H1 (cell line): ENCODE measurements around the gene GHRHR. TPM values are rescaled to one million over a fixed set of nuclear protein-coding genes. Genes with fewer than 3 reads are reported as not detected.

Source experiments
- CTCF ChIA-PET: fragments of 300-600 bp; sonication (Branson Sonifier 250); formaldehyde crosslinking; loops from one replicate; lab custom pipeline; 2021; ENCODE audit not compliant: partially characterized antibody; lab: Charles Lee
- POLR2A ChIA-PET: fragments of 300-600 bp; sonication (Branson Sonifier 250); formaldehyde crosslinking; loops from one replicate; lab custom pipeline; 2021; ENCODE audit warnings: inconsistent platforms; ENCODE audit not compliant: partially characterized antibody; lab: Charles Lee
- DNase-seq, 2 experiments: peaks; one replicate each; pipeline versions ENCODE4 v3.0.0 to v3.0.0-alpha.2; 2010 to 2022; ENCODE audit warnings: low spot score in 2 of 2, low read depth in 1 of 2, mixed read lengths in 1 of 2
- FAIRE-seq: peaks from 2 replicates; lab custom pipeline; 2011; peaks lifted over from hg19 to GRCh38; lab: Jason Lieb, UNC
- H2AFZ ChIP-seq: 2 replicates; pipeline ENCODE4 v1.8.1; 2012; ENCODE audit warnings: low read length, inconsistent platforms
- H2AK5ac ChIP-seq: 2 replicates; pipeline ENCODE4 v1.6.1; 2013; ENCODE audit warnings: low read depth, low read length
- H2BK120ac ChIP-seq: replicated peaks from 2 replicates; pipeline ENCODE3; 2013; ENCODE audit warnings: low read depth, low read length, inconsistent platforms
- H2BK12ac ChIP-seq: 2 replicates; pipeline ENCODE4 v1.6.1; 2013; ENCODE audit warnings: low read depth, low read length
- H2BK15ac ChIP-seq: 2 replicates; pipeline ENCODE4 v1.6.1; 2013; ENCODE audit warnings: low read length
- H2BK20ac ChIP-seq: 2 replicates; pipeline ENCODE4 v1.6.1; 2013; ENCODE audit warnings: low read length
- H2BK5ac ChIP-seq: 2 replicates; pipeline ENCODE4 v1.6.1; 2013; ENCODE audit warnings: low read depth, low read length
- H3K14ac ChIP-seq: 2 replicates; pipeline ENCODE4 v1.6.1; 2013; ENCODE audit warnings: inconsistent platforms; ENCODE audit not compliant: insufficient read length
- H3K18ac ChIP-seq: 2 replicates; pipeline ENCODE4 v1.6.1; 2013; ENCODE audit warnings: low read length; ENCODE audit errors: extremely low read depth
- H3K23ac ChIP-seq: 2 replicates; pipeline ENCODE4 v1.6.1; 2013; ENCODE audit warnings: inconsistent platforms; ENCODE audit not compliant: insufficient read length
- H3K23me2 ChIP-seq: 2 replicates; pipeline ENCODE4 v1.6.1; 2013; ENCODE audit warnings: low read depth, low read length
- H3K27ac ChIP-seq: 2 replicates; pipeline ENCODE4 v1.6.1; 2011; ENCODE audit warnings: low read depth, low read length, inconsistent platforms
- H3K27me3 ChIP-seq, 4 experiments: replicated peaks in 1 of 4; 1 replicate in 1 of 4; 2 replicates in 3 of 4; pipeline versions ENCODE4 v1.6.1 to v1.8.1; 2011 to 2013; ENCODE audit warnings: low read length in 3 of 4, mild to moderate bottlenecking in 3 of 4, inconsistent platforms in 2 of 4, mixed read lengths in 2 of 4, moderate library complexity in 1 of 4; ENCODE audit not compliant: control insufficient read depth in 3 of 4, insufficient read depth in 3 of 4; ENCODE audit errors: extremely low read depth in 1 of 4
- H3K36me3 ChIP-seq, 4 experiments: 2 replicates each; pipeline versions ENCODE4 v1.6.1 to v1.8.1; 2011 to 2013; ENCODE audit warnings: mild to moderate bottlenecking in 4 of 4, low read length in 3 of 4, moderate library complexity in 2 of 4, control low read depth in 1 of 4, inconsistent platforms in 1 of 4; ENCODE audit not compliant: insufficient read depth in 4 of 4, control insufficient read depth in 2 of 4
- H3K4ac ChIP-seq: replicated peaks from 2 replicates; pipeline ENCODE3; 2013; ENCODE audit warnings: low read length, low read depth, mixed read lengths, inconsistent platforms; ENCODE audit not compliant: insufficient read length
- H3K4me1 ChIP-seq, 4 experiments: replicated peaks in 1 of 4; 1 replicate in 1 of 4; 2 replicates in 3 of 4; pipeline versions ENCODE4 v1.6.1 to v1.8.1; 2011 to 2013; ENCODE audit warnings: low read length in 3 of 4, inconsistent platforms in 2 of 4, mixed read lengths in 1 of 4; ENCODE audit not compliant: insufficient read depth in 4 of 4, control insufficient read depth in 3 of 4
- H3K4me2 ChIP-seq, 2 experiments: 2 replicates each; pipeline versions ENCODE4 v1.6.1 to v1.8.1; 2011 to 2013; ENCODE audit warnings: low read depth in 2 of 2, low read length in 2 of 2, control low read depth in 1 of 2, inconsistent platforms in 1 of 2, mild to moderate bottlenecking in 1 of 2; ENCODE audit not compliant: insufficient read depth in 1 of 2
- H3K4me3 ChIP-seq, 4 experiments: fragments of 200-600, 300-600 bp in 1 of 4; sonication (generic), shearing (Covaris generic), sonication (Bioruptor Twin) in 1 of 4; 2 replicates each; pipeline versions ENCODE4 v1.5.1 to v1.8.1; 2011 to 2016; ENCODE audit warnings: low read length in 4 of 4, low read depth in 3 of 4, control low read depth in 2 of 4, inconsistent platforms in 2 of 4, mild to moderate bottlenecking in 2 of 4, mixed read lengths in 1 of 4, moderate library complexity in 1 of 4; ENCODE audit not compliant: insufficient read depth in 2 of 4; ENCODE audit errors: extremely low read depth in 1 of 4
- H3K56ac ChIP-seq: replicated peaks from 2 replicates; pipeline ENCODE3; 2013; ENCODE audit warnings: low read depth, mild to moderate bottlenecking, mixed read lengths, low read length, inconsistent platforms; ENCODE audit not compliant: insufficient read length
- H3K79me1 ChIP-seq: 2 replicates; pipeline ENCODE4 v1.6.1; 2013; ENCODE audit warnings: low read depth, low read length, control low read depth
- H3K79me2 ChIP-seq, 2 experiments: 2 replicates each; pipeline versions ENCODE4 v1.6.1 to v1.8.1; 2012 to 2013; ENCODE audit warnings: low read length in 2 of 2, mild to moderate bottlenecking in 2 of 2, inconsistent platforms in 1 of 2; ENCODE audit not compliant: insufficient read depth in 2 of 2, control insufficient read depth in 1 of 2
- H3K9ac ChIP-seq, 4 experiments: replicated peaks in 1 of 4; 1 replicate in 1 of 4; 2 replicates in 3 of 4; pipeline versions ENCODE4 v1.6.1 to v1.8.1; 2011 to 2013; ENCODE audit warnings: low read depth in 3 of 4, low read length in 3 of 4, control low read depth in 2 of 4, mild to moderate bottlenecking in 2 of 4, moderate library complexity in 2 of 4, inconsistent platforms in 1 of 4; ENCODE audit errors: extremely low read depth in 1 of 4
- H3K9me3 ChIP-seq, 2 experiments: 2 replicates each; pipeline versions ENCODE4 v1.6.1 to v1.8.1; 2012 to 2013; ENCODE audit warnings: mild to moderate bottlenecking in 2 of 2, moderate library complexity in 2 of 2, control low read depth in 1 of 2, inconsistent platforms in 1 of 2, low read depth in 1 of 2, low read length in 1 of 2, mixed read lengths in 1 of 2; ENCODE audit not compliant: insufficient read depth in 2 of 2
- H4K20me1 ChIP-seq, 2 experiments: replicated peaks in 1 of 2; 2 replicates each; pipeline versions ENCODE3 to v1.8.1; 2011 to 2013; ENCODE audit warnings: inconsistent platforms in 2 of 2, low read length in 2 of 2, mild to moderate bottlenecking in 1 of 2; ENCODE audit not compliant: insufficient read depth in 2 of 2, control insufficient read depth in 1 of 2
- H4K5ac ChIP-seq: 2 replicates; pipeline ENCODE4 v1.6.1; 2013; ENCODE audit warnings: low read length, low read depth, mixed read lengths, inconsistent platforms; ENCODE audit not compliant: insufficient read length
- H4K8ac ChIP-seq: 2 replicates; pipeline ENCODE4 v1.8.0; 2013; ENCODE audit warnings: mild to moderate bottlenecking, moderate library complexity, low read length, inconsistent platforms; ENCODE audit not compliant: insufficient read depth; ENCODE audit errors: extremely low read depth
- H4K91ac ChIP-seq: replicated peaks from 2 replicates; pipeline ENCODE3; 2013; ENCODE audit warnings: low read length, mixed read lengths, inconsistent platforms; ENCODE audit not compliant: insufficient read length
- CREB1 ChIP-seq: IDR thresholded peaks from 2 replicates; pipeline ENCODE4 v1.6.1; 2012; ENCODE audit warnings: inconsistent platforms
- EP300 ChIP-seq, 2 experiments: IDR thresholded peaks; 1 replicate in 1 of 2; 2 replicates in 1 of 2; pipeline ENCODE4 v1.6.1; 2011 to 2012; ENCODE audit warnings: low read depth in 2 of 2, low read length in 2 of 2, mild to moderate bottlenecking in 2 of 2, borderline replicate concordance in 1 of 2, inconsistent platforms in 1 of 2, moderate library complexity in 1 of 2
- NANOG ChIP-seq: IDR thresholded peaks from 2 replicates; pipeline ENCODE4 v1.6.1; 2011; ENCODE audit warnings: low read length, low read depth, mild to moderate bottlenecking, inconsistent platforms; ENCODE audit not compliant: insufficient read depth, poor library complexity, severe bottlenecking
- USF2 ChIP-seq: IDR thresholded peaks from 2 replicates; pipeline ENCODE4 v1.6.1; 2011; ENCODE audit warnings: low read length, improper control_type of control experiment
- ZNF274 ChIP-seq: IDR thresholded peaks from 2 replicates; pipeline ENCODE4 v1.7.0; 2012; ENCODE audit warnings: low read length, borderline replicate concordance; ENCODE audit errors: extremely low read depth
- WGBS, 2 experiments: shearing (Covaris generic) in 1 of 2; methylation state at CpG; one replicate each; pipeline versions ENCODE4 v1.1.6 to v1.1.7; 2013 to 2015; ENCODE audit warnings: low lambda C conversion rate in 2 of 2, mixed read lengths in 2 of 2, inconsistent platforms in 1 of 2, low coverage in 1 of 2, missing lambda C conversion rate in 1 of 2; ENCODE audit not compliant: insufficient replicate concordance in 2 of 2, insufficient coverage in 1 of 2, insufficient read length in 1 of 2; ENCODE audit errors: extremely low coverage in 1 of 2, missing lambda C conversion rate in 1 of 2; 5-methylcytosine and 5-hydroxymethylcytosine counted together
- polyA plus RNA-seq, 7 experiments: library from polyadenylated mRNA; depleted of rRNA in 3 of 7; stranded (reverse) in 5 of 7; unstranded in 2 of 7; fragments of >200 nt in 5 of 7; fragments of 200-250 nt in 2 of 7; gene quantifications; 1 replicate in 5 of 7; 2 replicates in 1 of 7; 4 replicates in 1 of 7; pipeline versions ENCODE4 v1.2.1 to v1.2.3, GENCODE V29; 2011 to 2013; ENCODE audit warnings: missing spikeins in 2 of 7, mixed read lengths in 2 of 7
- total RNA-seq: library from RNA; stranded (reverse); fragmentation: NEBNext Ultra II Directional; extraction: Animal tissue kit (Norgen Biotek cat#: 25700); gene quantifications from 2 replicates; pipeline ENCODE4 v1.2.1, GENCODE V29; 2021

GHRHR gene
- total and polyA plus RNA-seq, 2 of the 8 experiments (the other 6 are each of a cell fraction or from before 2014, with no cell fraction given), result 0.60 to 6.5 TPM

- Histone ChIP-seq H2BK20ac (no peak overlapping the region), H3K27ac (no peak overlapping the region), H2BK15ac (no peak overlapping the region), H2BK120ac (no peak overlapping the region), H2BK12ac (0 out of 2 replicates have a peak overlapping the region, but pooled peaks have one; percentile 71), H3K27me3 (no peaks in the 10 kb centered on the region), H3K23me2 (no peaks in the 10 kb centered on the region), H3K18ac (no peak overlapping the region), H3K9me3 (no peaks in the 10 kb centered on the region), H4K8ac (no peak overlapping the region), H3K4me1 (peaks cover 13 to 26% (median 18%) of the 10 kb centered on the region in 4 experiments), H3K4me3 (no peak overlapping the region), H2BK5ac (no peak overlapping the region), H4K91ac (no peak overlapping the region), H4K5ac (no peak overlapping the region), H3K4me2 (no peak overlapping the region), H2AK5ac (no peak overlapping the region), H3K36me3 (no peaks in the 10 kb centered on the region), H3K56ac (no peak overlapping the region), H2AFZ (no peak overlapping the region), H3K4ac (no peak overlapping the region), H3K9ac (no peak overlapping the region), H3K14ac (no peak overlapping the region), H3K79me2 (no peaks in the 10 kb centered on the region), H3K79me1 (no peaks in the 10 kb centered on the region; the same call in 1 of the 2 replicates), H4K20me1 (no peaks in the 10 kb centered on the region), H3K23ac (no peak overlapping the region)
- 86% methylated on average over 5 of the region's 5 CpGs; no CpG with 5 or more reads in 1 of the 2 experiments for WGBS, 2 experiments
- DNase-seq (no peak), FAIRE-seq (no peak)
- ChIA-PET CTCF (interaction anchor here (0.9 to 52.0 kb wide), 7 partner anchors 13 to 99 kb away, joined by 3 to 880 read pairs (median 9); partner anchors contain the start of gene ADCYAP1R1), POLR2A (interaction anchor here (1.8 kb wide), 1 partner anchor 40 kb away, joined by 9 read pairs; no protein-coding TSS in a partner anchor)
- TF ChIP-seq NANOG (no peak), ZNF274 (no peak), USF2 (no peak), CREB1 (no peak), EP300 (IDR thresholded peaks at IDR 0.05; ENCODE audit: borderline replicate concordance in 1 of 2, low read depth in 2 of 2, low read length in 2 of 2) (no peak)
Observed at GRCh38 chr7:31023877-31024276, 60.1 kb downstream of the GHRHR start.
